Activated CD8-positive, alpha-beta memory T cell treated with anti-CD3 and anti-CD28 coated beads, Interleukin-2, amount 50 U/mL, for 1 hour (primary cell): Measurements from ENCODE around the gene TGFBR1.
"Not testable (repeated sequence)": the region's sequence is repeated elsewhere in the genome, so short reads cannot be mapped to it uniquely, and the experiment has no call there.

Experiments
- DNase-seq: peaks from one replicate; pipeline ENCODE4 v3.0.0-alpha.2; 2020; ENCODE audit errors: extremely low read depth

The TGFBR1 gene

DNA sequence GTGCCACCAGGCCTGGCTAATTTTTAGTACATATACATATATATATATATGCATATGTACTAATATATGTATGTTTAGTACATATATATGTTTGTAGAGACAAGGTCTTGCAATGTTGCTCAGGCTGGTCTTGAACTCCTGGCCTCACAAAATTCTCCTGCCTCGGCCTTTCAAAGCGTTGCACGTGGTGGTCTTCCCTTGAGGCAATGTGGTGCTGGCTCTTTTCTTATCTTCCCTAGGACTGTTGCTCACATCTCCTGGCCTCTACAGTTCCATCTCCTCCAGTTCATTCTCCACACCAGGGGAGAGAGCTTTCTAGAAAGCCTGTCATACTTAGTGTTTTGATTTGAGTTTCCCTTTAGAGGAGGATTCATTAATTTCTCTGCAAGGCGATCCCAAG is 28.9 kb upstream of the TGFBR1 start:
- no peak for DNase-seq

DNA sequence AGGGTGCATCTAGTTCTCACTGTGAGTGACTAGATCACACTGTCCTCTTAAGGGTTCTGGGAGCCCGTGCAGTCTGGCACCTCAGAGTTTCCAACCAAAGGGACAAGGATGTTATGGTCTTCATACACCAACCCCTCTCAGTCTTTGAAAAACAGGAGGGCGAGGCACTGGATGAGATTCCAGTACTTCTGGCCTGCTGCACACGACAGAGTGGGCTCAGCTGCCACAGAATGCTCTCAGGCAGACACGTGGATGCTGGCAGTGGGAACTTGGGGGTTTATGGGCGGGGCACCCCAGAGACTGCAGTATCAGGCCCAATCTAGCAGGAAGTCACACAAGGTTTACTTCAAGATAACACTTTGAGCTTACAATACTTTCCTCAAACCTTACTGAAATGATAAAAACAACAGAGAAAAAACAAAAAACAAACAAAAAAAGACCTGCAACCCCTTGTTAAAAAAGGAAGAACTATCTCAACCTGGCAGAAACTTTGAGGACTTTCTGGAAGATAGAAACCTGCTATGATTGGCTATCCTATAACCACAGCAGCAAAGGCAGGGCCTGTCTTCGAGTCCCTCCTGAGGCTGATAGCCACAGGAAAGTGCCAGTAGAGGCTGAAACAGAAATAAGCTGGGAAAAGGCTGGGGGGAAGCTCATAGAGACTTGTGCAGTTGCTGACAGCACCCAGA is 28.3 kb upstream of the TGFBR1 start:
- no peak for DNase-seq

DNA sequence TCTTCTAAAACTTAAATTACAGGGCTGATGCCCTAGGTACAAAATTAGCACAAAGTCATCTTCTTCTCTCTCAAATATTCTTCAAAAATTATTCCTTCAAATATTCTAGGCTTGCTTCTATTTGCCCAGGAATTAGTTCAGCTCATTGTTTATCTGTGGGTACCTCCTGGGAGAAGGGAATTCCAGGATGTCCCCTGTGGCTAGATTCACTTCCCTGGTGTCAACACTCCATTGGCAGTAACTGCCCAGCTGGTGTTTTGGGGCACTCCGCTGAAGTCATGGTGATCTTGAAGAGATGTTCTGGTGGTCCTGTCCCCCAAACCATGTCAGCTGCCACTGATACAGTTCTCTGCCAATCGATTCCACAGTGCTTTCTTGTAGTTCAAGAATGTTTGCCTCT is 26.2 kb upstream of the TGFBR1 start:
- no peak for DNase-seq

DNA sequence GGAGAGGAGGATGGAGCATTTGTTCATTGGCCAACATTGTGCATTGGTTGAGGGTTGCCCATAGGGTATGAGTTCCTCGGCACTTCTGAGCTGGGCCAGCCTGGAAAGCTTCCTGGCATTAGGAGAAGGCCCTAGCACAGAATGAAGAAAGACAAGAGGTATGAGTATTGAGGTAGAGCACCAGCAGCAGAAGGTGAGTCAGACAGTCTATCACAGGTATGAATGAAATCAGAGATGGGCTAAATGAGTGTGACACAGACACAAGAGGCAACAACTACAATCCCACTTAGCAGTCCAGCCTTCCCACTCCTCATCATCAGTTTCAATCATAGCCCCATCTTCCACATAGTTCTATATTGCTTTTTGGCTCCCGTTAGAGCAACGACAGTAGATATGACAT is 25.4 kb upstream of the TGFBR1 start:
- no peak for DNase-seq

- no peak for DNase-seq
Observed at GRCh38 chr9:99083051-99083450, 21.9 kb upstream of the TGFBR1 start.

GRCh38 chr9:99085949-99086948 is 18.7 kb upstream of the TGFBR1 start:
- no peak for DNase-seq

- DNase-seq: no peak
Observed at GRCh38 chr9:99087462-99087861, 17.5 kb upstream of the TGFBR1 start.

DNA sequence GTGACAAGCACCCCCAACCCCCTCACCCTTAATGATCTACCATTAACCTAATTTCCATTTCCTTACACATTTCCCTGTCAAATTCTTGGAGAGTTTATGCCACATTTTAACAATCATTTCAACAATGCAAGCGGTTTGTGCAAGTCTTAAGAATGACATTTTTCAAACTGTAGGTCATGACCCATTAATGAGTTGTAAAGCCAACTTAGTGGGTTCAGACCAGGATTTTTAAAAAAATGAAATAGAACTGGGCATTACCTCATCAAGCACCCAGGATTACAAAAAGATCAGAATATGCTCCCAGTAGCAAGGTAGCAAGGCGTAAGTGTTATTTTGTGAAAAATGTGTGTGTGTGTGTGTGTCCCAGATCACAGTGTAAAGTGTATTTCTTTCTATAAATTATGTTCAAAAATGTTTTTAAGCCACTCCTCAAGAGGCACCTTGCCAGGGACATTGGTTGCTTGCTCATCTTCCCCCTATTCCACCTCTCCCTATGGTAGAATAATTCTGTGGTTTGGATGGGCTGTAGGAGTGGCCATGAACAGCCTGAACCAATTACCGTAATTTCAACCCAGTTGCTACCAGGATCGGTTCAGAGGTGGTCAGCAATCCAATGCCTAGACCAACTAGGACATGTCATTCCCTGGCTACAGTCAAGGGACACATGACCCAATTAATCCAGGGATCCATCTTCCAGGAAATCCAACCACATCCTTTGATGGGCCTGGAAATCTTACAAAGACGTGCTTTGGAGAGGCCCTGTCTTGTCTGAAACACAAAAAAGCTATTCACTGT is 14.4 kb upstream of the TGFBR1 start:
- DNase-seq: no peak

DNA sequence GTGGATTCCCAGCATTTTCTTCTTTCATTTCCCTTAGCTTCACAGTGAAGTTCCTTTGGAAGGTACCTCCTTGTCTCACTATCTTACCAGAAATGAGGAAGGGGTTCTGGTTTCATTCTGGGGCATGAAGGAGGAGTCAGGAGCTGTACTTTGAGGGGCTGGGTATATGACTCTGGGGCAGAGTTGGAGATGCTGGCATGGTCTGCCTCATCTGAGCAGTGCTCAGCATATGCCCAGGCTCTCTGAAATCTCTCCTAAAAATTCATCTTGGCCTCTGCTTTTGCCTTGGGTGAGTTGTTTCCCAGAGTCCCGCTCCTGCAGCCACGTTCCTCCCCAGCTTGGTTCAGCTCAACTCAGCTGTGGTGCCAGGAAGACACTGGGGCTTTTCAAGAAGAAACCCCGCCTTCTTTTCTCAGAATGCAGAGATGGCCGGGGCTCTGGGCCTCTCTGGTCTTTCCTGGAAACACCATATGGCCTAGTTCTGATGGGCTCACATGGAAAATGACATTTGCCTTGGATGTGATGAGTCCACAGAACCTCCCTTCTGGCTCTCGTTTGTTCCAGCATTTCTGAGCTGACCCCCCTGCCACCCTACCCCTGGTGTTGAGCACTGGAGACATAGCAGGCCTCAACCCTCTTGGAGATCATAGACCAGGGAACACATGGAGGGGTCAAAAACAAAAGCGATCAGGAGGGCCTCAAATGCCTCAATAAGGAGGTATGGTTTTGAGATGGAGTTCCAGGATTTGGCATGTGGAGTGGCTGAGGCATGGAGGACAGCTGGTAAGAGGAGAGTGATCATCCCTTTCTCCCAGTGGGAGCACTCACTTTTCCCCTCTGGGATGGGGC is 12.0 kb upstream of the TGFBR1 start:
- no peak for DNase-seq

- DNase-seq: no peak
Observed at GRCh38 chr9:99093492-99093791, 11.5 kb upstream of the TGFBR1 start.

GRCh38 chr9:99095565-99095964 is 9.3 kb upstream of the TGFBR1 start:
- no peak for DNase-seq

DNA sequence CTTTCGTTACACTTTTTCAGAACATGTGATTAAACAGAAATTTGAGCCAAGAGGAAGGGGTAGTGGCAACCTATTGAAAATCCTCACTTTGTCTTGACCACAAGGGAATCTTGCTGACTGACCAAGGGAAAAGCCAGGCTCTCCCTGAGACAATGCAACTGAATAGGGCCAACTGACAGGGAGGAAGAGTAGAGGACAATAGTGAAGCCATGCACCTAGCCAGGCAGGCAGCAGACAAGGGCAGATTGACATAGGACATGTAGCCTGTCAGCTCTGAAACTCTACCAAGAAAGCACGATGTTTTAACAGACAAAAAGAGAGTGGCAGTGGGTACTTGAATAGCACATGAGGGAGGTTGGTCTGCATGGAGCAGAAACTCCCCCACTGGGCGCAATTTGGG is 8.5 kb upstream of the TGFBR1 start:
- no peak for DNase-seq

GRCh38 chr9:99099806-99100585 is 4.9 kb upstream of the TGFBR1 start:
- DNase-seq: not testable (repeated sequence)

GRCh38 chr9:99101271-99101670 is 3.6 kb upstream of the TGFBR1 start:
- DNase-seq: no peak

DNA sequence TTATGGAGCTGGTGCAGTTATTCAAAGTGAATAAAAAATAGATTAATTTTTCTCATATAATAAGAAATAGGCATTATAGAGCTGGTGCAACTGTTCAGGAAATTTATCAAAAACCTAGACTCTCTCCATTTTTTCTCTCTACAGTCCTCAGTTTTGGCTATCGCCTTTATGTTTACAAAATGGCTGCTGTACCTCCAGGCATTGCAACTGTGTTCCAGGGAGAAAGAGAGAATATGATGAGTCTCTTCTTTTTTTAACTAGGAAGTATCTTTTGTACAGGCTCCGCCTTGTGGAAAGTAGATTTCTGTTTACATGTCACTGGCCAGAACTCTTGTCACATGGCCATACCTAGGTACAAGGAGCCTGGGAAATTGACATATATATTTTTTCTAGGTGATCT is 3.1 kb upstream of the TGFBR1 start:
- no peak for DNase-seq

- DNase-seq: no peak
Observed at GRCh38 chr9:99103054-99103895, 1.6 kb upstream of the TGFBR1 start.

GRCh38 chr9:99103901-99104458 is 933 bp upstream of the TGFBR1 start:
- no peak for DNase-seq

GRCh38 chr9:99105152-99106043 is 485 bp downstream of the TGFBR1 start:
- no peak for DNase-seq

DNA sequence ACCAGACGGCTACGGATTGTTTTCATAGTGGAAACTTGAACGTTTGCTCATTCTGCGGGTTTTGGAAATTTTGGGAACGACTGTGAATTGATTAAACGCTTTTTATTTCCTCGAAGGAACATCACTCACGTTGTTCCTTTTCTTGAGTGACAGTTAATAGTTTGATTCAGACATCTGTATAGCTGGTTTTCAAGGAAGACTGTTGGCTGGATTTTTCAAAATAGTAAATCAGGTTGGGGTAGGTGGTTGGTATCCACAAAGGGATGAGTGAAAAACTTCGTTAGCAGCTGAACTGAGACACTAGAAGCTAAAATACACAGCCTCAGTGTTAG is 1.1 kb downstream of the TGFBR1 start:
- DNase-seq: no peak
